Lung (tissue), 12 donors: ENCODE measurements around the gene CDC14A. TPM values are rescaled to one million over a fixed set of nuclear protein-coding genes. Genes with fewer than 3 reads are reported as not detected.
A peak's percentile ranks its signal among the peaks of the same experiment; 100 is the strongest.

Experiments used
- ATAC-seq: fragments of 200-7000 bp; cut with Tn5 transposase; one replicate; pipeline ENCODE4 v1.9.1; 2020; ENCODE audit warnings: moderate number of reproducible peaks; ENCODE audit not compliant: insufficient read depth, low FRiP score
- DNase-seq, 3 donors: peaks; one replicate each; pipeline ENCODE4 v3.0.0-alpha.2; 2013 to 2017
- H3K27ac ChIP-seq, 2 donors: one replicate each; pipeline ENCODE4 v1.5.1; 2013; ENCODE audit warnings: mild to moderate bottlenecking in 2 of 2, moderate library complexity in 2 of 2, control low read depth in 1 of 2, inconsistent platforms in 1 of 2, low read depth in 1 of 2, low read length in 1 of 2
- H3K27me3 ChIP-seq, 3 donors: one replicate each; pipeline ENCODE4 v1.5.1; 2013; ENCODE audit warnings: low read length in 2 of 3; ENCODE audit not compliant: control insufficient read depth in 3 of 3, insufficient read depth in 3 of 3
- H3K36me3 ChIP-seq, 4 donors: one replicate each; pipeline ENCODE4 v1.5.1; 2013; ENCODE audit warnings: low read length in 4 of 4, mild to moderate bottlenecking in 1 of 4, moderate library complexity in 1 of 4; ENCODE audit not compliant: control insufficient read depth in 4 of 4, insufficient read depth in 4 of 4
- H3K4me1 ChIP-seq, 5 donors: one replicate each; pipeline ENCODE4 v1.5.1; 2013; ENCODE audit warnings: low read length in 5 of 5, mild to moderate bottlenecking in 2 of 5, moderate library complexity in 1 of 5; ENCODE audit not compliant: control insufficient read depth in 5 of 5, insufficient read depth in 5 of 5
- H3K4me3 ChIP-seq: one replicate; pipeline ENCODE4 v1.5.1; 2013; ENCODE audit warnings: mild to moderate bottlenecking, control low read depth, moderate library complexity
- H3K9ac ChIP-seq, 2 donors: one replicate each; pipeline ENCODE4 v1.5.1; 2013; ENCODE audit warnings: low read length in 2 of 2, control low read depth in 1 of 2; ENCODE audit not compliant: insufficient read depth in 1 of 2
- H3K9me3 ChIP-seq, 4 donors: one replicate each; pipeline ENCODE4 v1.5.1; 2013; ENCODE audit warnings: low read length in 3 of 4, mild to moderate bottlenecking in 1 of 4, moderate library complexity in 1 of 4; ENCODE audit not compliant: control insufficient read depth in 4 of 4, insufficient read depth in 3 of 4
- CTCF ChIP-seq: IDR thresholded peaks from 2 replicates; pipeline ENCODE4 v1.5.1; 2012; ENCODE audit warnings: mild to moderate bottlenecking; ENCODE audit errors: control extremely low read depth, extremely low read depth
- WGBS, 2 donors: extraction: QIAGEN DNeasy Blood & Tissue Kit; methylation state at CpG; one replicate each; pipeline ENCODE4 v1.1.7; 2013; 5-methylcytosine and 5-hydroxymethylcytosine counted together
- polyA plus RNA-seq, 2 donors: library from polyadenylated mRNA; stranded (reverse); fragments of 200-250 nt; gene quantifications; one replicate each; pipeline ENCODE4 v1.2.1, GENCODE V29; 2013
- total RNA-seq, 2 donors: library from RNA; depleted of rRNA in 1 of 2; stranded (reverse); fragments of >200 nt in 1 of 2; gene quantifications; one replicate each; pipeline ENCODE4 v1.2.1, GENCODE V29; 2014 to 2021
- donor health status: control.
- donor health status: control.
- donor health status: Bipolar disorder and iron deficiency.
- donor health status: healthy.
- donor health status: DM: yes; HTN: yes; CAD: no.

Gene CDC14A
- total and polyA plus RNA-seq, 4 donors, result 3.6 to 45.4 (median 12.1) TPM

GRCh38 chr1:100539836-100540536 is 187.7 kb downstream of the CDC14A start:
- no peak for TF ChIP-seq CTCF
- no peaks in the 10 kb centered on the region for H3K36me3 ChIP-seq
- no peak overlapping the region for H3K9ac ChIP-seq
- no peak overlapping the region for H3K27ac ChIP-seq
- H3K4me3 ChIP-seq, result peak overlapping the region; percentile 38
- DNase-seq, result peak in 2 of 3 donors; percentile 30 to 40
- 12% methylated on average over 40 to 57 of the region's 57 CpGs for WGBS, 2 donors
- ATAC-seq, result no peak
- H3K4me1 ChIP-seq, result peaks cover 0 to 31% (median 9%) of the 10 kb centered on the region in 5 donors
- H3K27me3 ChIP-seq, result peaks cover 0 to 50% (median 11%) of the 10 kb centered on the region in 3 donors
- H3K9me3 ChIP-seq, result peaks cover 0 to 6% (median 0%) of the 10 kb centered on the region in 4 donors

- Histone ChIP-seq H3K9ac (no peak overlapping the region), H3K27me3 (peaks cover 0 to 34% (median 11%) of the 10 kb centered on the region in 3 donors), H3K36me3 (no peaks in the 10 kb centered on the region), H3K9me3 (peaks cover 0 to 6% (median 0%) of the 10 kb centered on the region in 4 donors), H3K4me1 (peaks cover 0 to 31% (median 9%) of the 10 kb centered on the region in 5 donors), H3K27ac (no peak overlapping the region), H3K4me3 (no peak overlapping the region)
- DNase-seq (no peak), ATAC-seq (no peak)
- TF ChIP-seq CTCF, result no peak
- WGBS, 2 donors, result 89 to 94% methylated on average over 2 of the region's 2 CpGs
Observed at GRCh38 chr1:100542285-100542684, 190.0 kb downstream of the CDC14A start.

- ATAC-seq, result no peak
Observed at GRCh38 chr1:100543640-100544039, 191.3 kb downstream of the CDC14A start.

More at GRCh38 chr1:100543640-100544039, 191.3 kb downstream of the CDC14A start:
- peaks cover 0 to 6% (median 0%) of the 10 kb centered on the region in 4 donors for H3K9me3 ChIP-seq
- peaks cover 0 to 21% (median 4%) of the 10 kb centered on the region in 5 donors for H3K4me1 ChIP-seq
- TF ChIP-seq CTCF, result no peak
- no peak for DNase-seq
- no peak overlapping the region for H3K4me3 ChIP-seq
- H3K9ac ChIP-seq, result no peak overlapping the region
- H3K27me3 ChIP-seq, result peaks cover 0 to 23% (median 11%) of the 10 kb centered on the region in 3 donors
- no peak overlapping the region for H3K27ac ChIP-seq
- 66 to 76% methylated on average over 2 of the region's 2 CpGs for WGBS, 2 donors
- no peaks in the 10 kb centered on the region for H3K36me3 ChIP-seq
